Spleen (tissue), 11 donors: ENCODE data around the gene CS. TPM values are rescaled to one million over a fixed set of nuclear protein-coding genes. Genes with fewer than 3 reads are reported as not detected.
A peak's percentile ranks its signal among the peaks of the same experiment; 100 is the strongest.

Experiments
- DNase-seq: peaks from one replicate; pipeline ENCODE4 v3.0.0-alpha.2; 2020
- H3K27ac ChIP-seq, 8 donors: fragments of 200-600 bp; sonication (generic) in 7 of 8; 1 replicate in 4 of 8; 2 replicates in 4 of 8; pipeline versions ENCODE4 v1.5.0 to v1.8.0; 2016 to 2021; ENCODE audit warnings: inconsistent platforms in 4 of 8, mild to moderate bottlenecking in 4 of 8, moderate library complexity in 1 of 8
- H3K27me3 ChIP-seq, 7 donors: fragments of 200-600 bp; sonication (generic) in 6 of 7; replicated peaks in 1 of 7; 1 replicate in 4 of 7; 2 replicates in 3 of 7; pipeline versions ENCODE4 v1.5.0 to v1.8.0; 2016 to 2021; ENCODE audit warnings: inconsistent platforms in 3 of 7, mild to moderate bottlenecking in 1 of 7
- H3K36me3 ChIP-seq, 6 donors: fragments of 200-600 bp; sonication (generic) in 5 of 6; 1 replicate in 4 of 6; 2 replicates in 2 of 6; pipeline versions ENCODE4 v1.5.0 to v1.8.0; 2016 to 2021; ENCODE audit warnings: inconsistent platforms in 2 of 6
- H3K4me1 ChIP-seq, 6 donors: fragments of 200-600 bp; sonication (generic) in 5 of 6; 1 replicate in 3 of 6; 2 replicates in 3 of 6; pipeline versions ENCODE4 v1.5.0 to v1.8.0; 2016 to 2021; ENCODE audit warnings: inconsistent platforms in 3 of 6
- H3K4me3 ChIP-seq, 8 donors: fragments of 200-600 bp; sonication (generic) in 7 of 8; 1 replicate in 4 of 8; 2 replicates in 4 of 8; pipeline versions ENCODE4 v1.5.0 to v1.8.0; 2016 to 2021; ENCODE audit warnings: inconsistent platforms in 4 of 8, mild to moderate bottlenecking in 4 of 8, moderate library complexity in 2 of 8
- H3K9me3 ChIP-seq, 8 donors: fragments of 200-600 bp; sonication (generic) in 7 of 8; 1 replicate in 4 of 8; 2 replicates in 4 of 8; pipeline versions ENCODE4 v1.5.0 to v1.8.0; 2016 to 2021; ENCODE audit warnings: inconsistent platforms in 4 of 8
- POLR2A ChIP-seq, 3 donors: fragments of 450-650 bp; IDR thresholded peaks; one replicate each; pipeline ENCODE4 v1.5.1; 2017; ENCODE audit warnings: antibody characterized with exemption in 3 of 3, mild to moderate bottlenecking in 1 of 3
- POLR2AphosphoS5 ChIP-seq, 3 donors: sonication (generic); formaldehyde crosslinking; IDR thresholded peaks; one replicate each; pipeline ENCODE4 v1.5.1; 2017; ENCODE audit warnings: antibody characterized with exemption in 3 of 3
- WGBS, 5 donors: extraction: QIAGEN DNeasy Blood & Tissue Kit in 3 of 5; methylation state at CpG; one replicate each; pipeline versions ENCODE4 v1.1.5 to v1.1.7; 2013 to 2018; 5-methylcytosine and 5-hydroxymethylcytosine counted together
- intact Hi-C: fragments of 100-400 bp; cut with DNase I; formaldehyde crosslinking; loops from one replicate; pipeline ENCODE4 v1.15.0; 2023; ENCODE audit warnings: low total_unique reads
- polyA plus RNA-seq, 3 donors: library from polyadenylated mRNA; stranded (reverse); fragments of 200-250 nt; gene quantifications; one replicate each; pipeline ENCODE4 v1.2.1, GENCODE V29; 2013
- total RNA-seq, 7 donors: library from RNA; depleted of rRNA in 3 of 7; stranded (reverse); fragments of >200 nt in 3 of 7; fragmentation: NEBNext Ultra II Directional in 4 of 7; extraction: Animal tissue kit (Norgen Biotek cat#: 25700) in 4 of 7; gene quantifications; one replicate each; pipeline versions ENCODE4 v1.1.0 to v1.2.1, GENCODE V29; 2016 to 2021
- TF ChIP-seq, protein P1 (sequence below), 11 experiments: fragments of 200-600 bp in 7 of 11; fragments of 450-650 bp in 4 of 11; sonication (generic) in 4 of 11; IDR thresholded peaks in 8 of 11; conservative IDR thresholded peaks in 3 of 11; 1 replicate in 7 of 11; 2 replicates in 4 of 11; pipeline versions ENCODE4 v1.4.0 to v1.8.0; 2016 to 2021; ENCODE audit warnings: antibody characterized with exemption in 11 of 11, inconsistent platforms in 4 of 11, mild to moderate bottlenecking in 1 of 11
- donor health status: healthy with polysubstance abuse.
- donor health status: DM: no; HTN: no; CAD: no; lungs with moderate emphysema.
- donor health status: DM: no; HTN: no; CAD: no.
- donor health status: Bipolar disorder and iron deficiency.
- donor health status: healthy.
- donor health status: DM: no; HTN: no; CAD: no.
- donor health status: DM: yes; HTN: yes; CAD: no.

The CS gene
- total and polyA plus RNA-seq, 10 donors: 35.6 to 141 (median 125) TPM

DNA sequence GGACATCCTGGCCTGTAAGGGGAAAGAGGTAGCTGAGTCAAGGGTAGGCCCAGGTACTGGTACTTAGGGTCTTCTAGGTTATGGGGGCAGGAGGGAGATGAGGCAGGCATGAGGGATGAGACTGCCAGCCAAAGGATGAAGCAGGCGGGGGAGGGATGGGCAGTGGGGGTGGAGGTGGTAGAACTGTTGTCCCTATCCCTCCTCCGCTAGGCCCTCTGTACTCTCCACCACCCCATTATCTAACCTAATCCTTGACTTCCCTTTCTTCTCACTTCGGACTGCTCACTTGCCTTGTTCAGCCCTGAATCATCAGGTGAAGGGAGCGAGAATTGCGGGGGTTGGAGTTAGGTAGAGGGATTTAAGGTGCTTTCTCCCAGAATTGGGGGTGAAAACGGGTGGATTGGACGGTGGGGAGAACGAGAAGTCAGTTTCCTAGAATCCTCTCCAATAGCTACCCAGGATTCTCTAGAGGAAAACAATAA lies 33.1 kb upstream of the CS start:
- peak overlapping the region; percentile 90 to 98 (median 96) for H3K27ac ChIP-seq
- H3K4me3 ChIP-seq: peak overlapping the region; percentile 49 to 75 (median 59)
- DNase-seq: peak; percentile 74
- H3K9me3 ChIP-seq: no peaks in the 10 kb centered on the region
- WGBS, 5 donors: 14 to 18% (median 17%) methylated on average over 8 of the region's 8 CpGs
- intact Hi-C loops: loop anchor here (10.0 kb wide), 1 partner anchor 132 kb away; the partner anchor contains the start of gene SPRYD4
- no peaks in the 10 kb centered on the region for H3K27me3 ChIP-seq
- H3K4me1 ChIP-seq: peaks cover 4 to 39% (median 26%) of the 10 kb centered on the region in 6 donors
- TF ChIP-seq POLR2AphosphoS5 (IDR thresholded peaks at IDR 0.05) (no peak), POLR2A (IDR thresholded peaks at IDR 0.05) (no peak)
- TF ChIP-seq, protein P1, sequence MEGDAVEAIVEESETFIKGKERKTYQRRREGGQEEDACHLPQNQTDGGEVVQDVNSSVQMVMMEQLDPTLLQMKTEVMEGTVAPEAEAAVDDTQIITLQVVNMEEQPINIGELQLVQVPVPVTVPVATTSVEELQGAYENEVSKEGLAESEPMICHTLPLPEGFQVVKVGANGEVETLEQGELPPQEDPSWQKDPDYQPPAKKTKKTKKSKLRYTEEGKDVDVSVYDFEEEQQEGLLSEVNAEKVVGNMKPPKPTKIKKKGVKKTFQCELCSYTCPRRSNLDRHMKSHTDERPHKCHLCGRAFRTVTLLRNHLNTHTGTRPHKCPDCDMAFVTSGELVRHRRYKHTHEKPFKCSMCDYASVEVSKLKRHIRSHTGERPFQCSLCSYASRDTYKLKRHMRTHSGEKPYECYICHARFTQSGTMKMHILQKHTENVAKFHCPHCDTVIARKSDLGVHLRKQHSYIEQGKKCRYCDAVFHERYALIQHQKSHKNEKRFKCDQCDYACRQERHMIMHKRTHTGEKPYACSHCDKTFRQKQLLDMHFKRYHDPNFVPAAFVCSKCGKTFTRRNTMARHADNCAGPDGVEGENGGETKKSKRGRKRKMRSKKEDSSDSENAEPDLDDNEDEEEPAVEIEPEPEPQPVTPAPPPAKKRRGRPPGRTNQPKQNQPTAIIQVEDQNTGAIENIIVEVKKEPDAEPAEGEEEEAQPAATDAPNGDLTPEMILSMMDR (IDR thresholded peaks at IDR 0.05 in 8 of 11, conservative IDR thresholded peaks at IDR 0.05 in 3 of 11): no peak
- peaks cover 0 to 6% (median 3%) of the 10 kb centered on the region in 6 donors for H3K36me3 ChIP-seq

DNA sequence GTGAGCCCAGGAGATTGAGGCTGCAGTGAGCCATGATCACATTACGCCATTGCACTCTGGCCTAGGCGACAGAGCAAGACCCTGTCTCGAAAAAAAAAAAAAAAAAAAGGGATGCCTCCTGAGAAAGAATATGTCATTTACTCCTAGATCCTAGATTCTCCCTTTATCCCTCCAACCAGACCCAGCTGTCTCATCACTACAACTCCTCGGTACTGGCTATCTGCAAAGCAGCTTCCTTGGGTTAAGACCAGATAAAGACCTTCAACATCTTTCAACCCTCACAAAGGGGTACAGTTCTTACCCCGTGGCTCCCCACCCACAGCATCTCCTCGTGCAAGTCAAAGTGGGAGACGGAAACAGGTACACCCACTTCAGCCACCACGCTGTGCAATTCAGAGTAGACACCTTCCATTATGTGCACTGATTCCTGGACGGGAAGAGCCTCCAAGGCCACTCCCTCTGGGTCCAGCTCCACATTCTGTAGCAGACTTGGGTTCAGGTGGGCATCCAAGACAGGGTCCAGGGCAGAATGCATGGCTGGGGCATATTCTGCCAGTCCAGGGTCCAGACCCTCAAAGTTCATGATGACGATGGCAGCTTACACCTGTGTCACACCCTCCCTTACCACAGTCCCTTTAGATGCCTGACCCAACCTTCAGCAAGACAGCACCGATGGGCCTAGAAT lies 32.5 kb upstream of the CS start:
- Histone ChIP-seq H3K27me3 (no peaks in the 10 kb centered on the region), H3K4me3 (peak overlapping the region in 7 of 8 donors; percentile 49 to 75 (median 59)), H3K36me3 (peaks cover 0 to 12% (median 9%) of the 10 kb centered on the region in 6 donors), H3K27ac (peak overlapping the region; percentile 90 to 98 (median 96)), H3K9me3 (no peaks in the 10 kb centered on the region), H3K4me1 (peaks cover 4 to 33% (median 20%) of the 10 kb centered on the region in 6 donors)
- DNase-seq: peak; percentile 51
- intact Hi-C loops: loop anchor here (10.0 kb wide), 1 partner anchor 132 kb away; the partner anchor contains the start of gene SPRYD4
- 91 to 96% (median 94%) methylated on average over 11 of the region's 11 CpGs for WGBS, 5 donors
- TF ChIP-seq, protein P1 (IDR thresholded peaks at IDR 0.05 in 8 of 11, conservative IDR thresholded peaks at IDR 0.05 in 3 of 11): no peak
- TF ChIP-seq POLR2A (IDR thresholded peaks at IDR 0.05): no peak
- TF ChIP-seq POLR2AphosphoS5 (IDR thresholded peaks at IDR 0.05): no peak

DNA sequence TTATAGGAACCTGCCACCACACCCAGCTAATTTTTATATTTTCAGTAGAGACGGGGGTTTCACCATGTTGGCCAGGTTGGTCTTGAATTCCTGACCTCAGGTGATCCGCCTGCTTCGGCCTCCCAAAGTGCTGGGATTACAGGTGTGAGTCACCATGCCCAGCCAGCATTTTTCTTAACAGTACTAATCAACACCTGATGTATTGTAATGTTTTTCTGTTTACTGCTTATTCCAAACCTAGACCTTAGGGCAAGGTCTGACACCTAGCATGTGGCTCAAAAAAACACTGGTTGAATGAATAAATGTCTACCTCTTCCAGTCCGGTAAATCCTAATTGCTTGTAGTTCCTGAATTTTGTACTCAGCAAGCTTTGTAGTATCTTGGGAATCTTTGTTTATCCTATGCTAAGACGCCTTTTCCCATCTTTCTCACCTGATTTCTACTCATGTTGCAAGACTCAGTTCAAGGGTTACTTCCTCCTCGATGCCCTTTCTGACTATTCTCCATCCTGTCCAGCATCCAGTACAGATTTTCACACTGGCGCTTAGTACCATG lies 30.9 kb upstream of the CS start:
- no peak overlapping the region for H3K4me3 ChIP-seq
- no peaks in the 10 kb centered on the region for H3K9me3 ChIP-seq
- peaks cover 4 to 21% (median 18%) of the 10 kb centered on the region in 6 donors for H3K4me1 ChIP-seq
- DNase-seq: peak; percentile 24
- H3K36me3 ChIP-seq: peaks cover 0 to 29% (median 25%) of the 10 kb centered on the region in 6 donors
- no peak for TF ChIP-seq POLR2AphosphoS5 (IDR thresholded peaks at IDR 0.05)
- TF ChIP-seq, protein P1 (IDR thresholded peaks at IDR 0.05 in 8 of 11, conservative IDR thresholded peaks at IDR 0.05 in 3 of 11): no peak
- no peak for TF ChIP-seq POLR2A (IDR thresholded peaks at IDR 0.05)
- H3K27me3 ChIP-seq: no peaks in the 10 kb centered on the region
- WGBS, 5 donors: 87 to 96% (median 91%) methylated on average over 7 of the region's 7 CpGs
- intact Hi-C loops: loop anchor here (10.0 kb wide), 1 partner anchor 134 kb away; the partner anchor contains the start of gene SPRYD4
- H3K27ac ChIP-seq: no peak overlapping the region

DNA sequence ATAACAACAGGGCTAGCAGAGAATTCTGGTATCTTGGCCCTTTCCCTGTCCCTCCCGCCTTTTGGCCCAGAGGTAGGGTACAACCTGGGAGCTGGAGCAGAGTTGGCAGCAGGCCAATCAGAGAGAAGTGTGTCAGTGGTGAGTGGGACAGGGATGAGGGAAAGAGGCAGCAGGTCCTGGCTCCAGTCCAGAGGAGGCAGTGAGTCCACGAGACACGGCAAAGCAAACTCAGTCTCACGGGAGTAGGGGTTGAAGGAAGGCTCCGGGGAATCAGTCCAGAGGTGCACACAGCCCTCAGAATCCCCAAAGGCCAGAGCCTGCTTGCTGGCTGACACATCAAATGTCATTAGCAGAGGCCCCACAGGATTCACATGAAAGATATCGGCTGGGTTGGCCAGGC lies 26.4 kb upstream of the CS start:
- DNase-seq: peak; percentile 39
- H3K4me3 ChIP-seq: no peak overlapping the region
- H3K27ac ChIP-seq: no peak overlapping the region
- intact Hi-C loops: no loop called here
- TF ChIP-seq, protein P1 (IDR thresholded peaks at IDR 0.05 in 8 of 11, conservative IDR thresholded peaks at IDR 0.05 in 3 of 11): no peak
- TF ChIP-seq POLR2AphosphoS5 (IDR thresholded peaks at IDR 0.05) (no peak), POLR2A (IDR thresholded peaks at IDR 0.05) (no peak)
- no peaks in the 10 kb centered on the region for H3K4me1 ChIP-seq
- WGBS, 5 donors: 82 to 86% (median 85%) methylated on average over 6 of the region's 6 CpGs
- no peaks in the 10 kb centered on the region for H3K9me3 ChIP-seq
- H3K27me3 ChIP-seq: no peaks in the 10 kb centered on the region
- H3K36me3 ChIP-seq: peaks cover 0 to 74% (median 70%) of the 10 kb centered on the region in 6 donors
